GM12891 (cell line): ENCODE data around the gene TCTA. TPM values are rescaled to one million over a fixed set of nuclear protein-coding genes. Genes with fewer than 3 reads are reported as not detected.

ENCODE experiments used
- DNase-seq: peaks from one replicate; pipeline ENCODE4 v3.0.0; 2011; ENCODE audit warnings: low spot score; ENCODE audit not compliant: insufficient read length
- FAIRE-seq: peaks from 2 replicates; lab custom pipeline; 2011; peaks lifted over from hg19 to GRCh38; lab: Jason Lieb, UNC
- PAX5 ChIP-seq: IDR thresholded peaks from 2 replicates; pipeline ENCODE4 v1.6.1; 2011; ENCODE audit warnings: low read length, moderate library complexity, mild to moderate bottlenecking; ENCODE audit not compliant: insufficient read depth, severe bottlenecking
- POLR2A ChIP-seq: IDR thresholded peaks from 2 replicates; pipeline ENCODE4 v1.6.1; 2011; ENCODE audit warnings: low read depth, low read length, control low read depth
- POLR2AphosphoS5 ChIP-seq: IDR thresholded peaks from 2 replicates; pipeline ENCODE4 v1.6.1; 2011; ENCODE audit warnings: low read depth, low read length, control low read depth
- POU2F2 ChIP-seq: IDR thresholded peaks from 2 replicates; pipeline ENCODE4 v1.6.1; 2011; ENCODE audit warnings: low read depth, mild to moderate bottlenecking, control low read depth, low read length, moderate library complexity
- SPI1 ChIP-seq: IDR thresholded peaks from 2 replicates; pipeline ENCODE4 v1.6.1; 2011; ENCODE audit warnings: low read depth, low read length, control low read depth
- TAF1 ChIP-seq: IDR thresholded peaks from 2 replicates; pipeline ENCODE4 v1.6.1; 2011; ENCODE audit warnings: low read depth, low read length, control low read depth
- polyA plus RNA-seq: library from polyadenylated mRNA; unstranded; fragments of >200 nt; gene quantifications from one replicate; pipeline ENCODE4 v1.2.1, GENCODE V29; 2012; ENCODE audit warnings: low read depth, missing spikeins, inconsistent platforms; ENCODE audit not compliant: missing spikeins

TCTA gene, protein sequence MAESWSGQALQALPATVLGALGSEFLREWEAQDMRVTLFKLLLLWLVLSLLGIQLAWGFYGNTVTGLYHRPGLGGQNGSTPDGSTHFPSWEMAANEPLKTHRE
- polyA plus RNA-seq = 17.7 TPM

DNA sequence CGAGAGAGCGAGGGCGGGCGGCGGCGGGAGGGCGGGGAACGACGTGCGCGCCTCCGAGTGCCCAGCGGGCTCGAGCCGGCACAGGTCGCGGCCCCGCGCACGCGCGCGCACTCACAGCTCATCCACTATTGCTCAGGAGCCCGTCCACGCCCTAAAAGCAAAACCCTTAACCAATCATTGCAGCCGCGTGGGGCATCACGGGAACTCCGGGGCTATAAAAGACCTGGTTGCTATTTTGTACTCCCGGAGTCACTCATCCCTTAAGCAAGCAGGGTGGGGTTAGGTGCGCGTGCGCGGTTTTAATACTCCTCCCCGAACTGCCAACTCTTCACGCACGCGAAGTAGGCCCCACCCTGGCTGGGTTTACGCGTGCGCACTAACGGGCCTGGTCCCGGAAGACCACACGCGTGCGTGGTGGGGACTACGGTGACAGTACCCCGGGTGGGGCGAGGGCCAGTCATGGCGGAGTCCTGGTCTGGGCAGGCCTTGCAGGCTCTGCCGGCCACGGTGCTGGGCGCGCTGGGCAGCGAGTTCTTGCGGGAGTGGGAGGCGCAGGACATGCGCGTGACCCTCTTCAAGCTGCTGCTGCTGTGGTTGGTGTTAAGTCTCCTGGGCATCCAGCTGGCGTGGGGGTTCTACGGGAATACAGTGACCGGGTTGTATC is at the start of gene TCTA, which contains the start of gene RHOA:
Gene TCTA (plus strand): TSS at position 456 of the 664 bp plus-strand sequence. CDS start 4 bp downstream, at position 460.
Gene RHOA (minus strand): TSS at position 9 of the 664 bp plus-strand sequence. CDS start 36,387 bp downstream, outside the sequence.
- FAIRE-seq (peak; percentile 100), DNase-seq (peak; percentile 93)
- TF ChIP-seq POU2F2 (peak; percentile 67), POLR2AphosphoS5 (peak; percentile 98), POLR2A (peak; percentile 98), SPI1 (no peak), TAF1 (peak; percentile 86), PAX5 (no peak)

DNA sequence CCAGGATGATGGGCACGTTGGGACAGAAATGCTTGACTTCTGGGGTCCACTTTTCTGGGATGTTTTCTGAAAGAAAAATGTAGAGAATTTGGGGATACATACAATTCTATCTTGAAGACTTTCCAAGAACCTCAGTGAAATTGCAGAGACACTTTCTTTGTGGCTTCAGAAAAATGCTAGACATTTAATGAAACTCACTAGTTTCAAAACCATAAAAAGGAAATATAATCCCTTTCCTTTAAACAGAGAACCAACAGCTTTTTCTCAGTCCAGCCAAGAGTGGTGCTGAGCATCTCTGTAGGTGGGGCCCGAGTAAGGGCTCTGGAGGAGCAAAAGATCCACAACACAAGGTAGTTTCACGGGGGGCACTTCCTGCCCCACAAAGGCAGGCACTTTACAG is 49.7 kb upstream of the TCTA start:
- DNase-seq = no peak
- TF ChIP-seq POLR2A (no peak), POU2F2 (no peak), PAX5 (no peak), TAF1 (no peak), POLR2AphosphoS5 (no peak), SPI1 (no peak)
- no peak for FAIRE-seq

DNA sequence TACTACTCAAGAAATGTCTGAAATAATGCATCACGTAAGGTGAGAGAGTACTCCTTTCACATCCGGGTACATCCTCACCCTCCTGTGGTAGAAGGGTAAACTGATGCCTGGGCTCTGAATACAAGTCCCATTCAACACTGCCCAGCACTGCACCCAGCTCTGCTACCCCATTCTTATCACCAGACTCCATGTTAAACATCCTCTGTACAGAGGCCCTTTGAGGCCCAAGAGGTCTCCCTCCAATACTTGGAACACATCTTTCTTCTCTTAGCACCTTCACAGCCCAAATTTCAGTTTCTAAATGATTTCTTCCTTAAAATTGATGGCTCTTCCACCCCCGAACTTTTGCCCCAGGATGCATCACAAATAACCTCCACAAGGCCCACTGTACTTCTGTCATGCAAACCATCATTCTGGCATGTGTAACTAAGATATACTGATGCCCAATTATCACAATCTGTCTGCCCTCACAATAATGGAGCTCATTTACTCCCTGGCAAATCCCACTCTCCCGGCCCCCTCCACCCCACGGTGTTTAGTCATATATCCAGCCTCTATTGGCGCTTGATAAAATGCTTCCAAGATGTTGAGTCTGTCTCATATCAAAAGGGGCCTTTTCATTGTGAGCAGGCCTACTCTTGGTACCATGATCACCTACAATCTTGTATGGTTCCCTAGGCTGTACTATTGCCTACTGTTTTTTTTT is 41.5 kb upstream of the TCTA start:
- DNase-seq = no peak
- no peak for FAIRE-seq
- TF ChIP-seq POLR2AphosphoS5 (no peak), POU2F2 (no peak), TAF1 (no peak)

DNA sequence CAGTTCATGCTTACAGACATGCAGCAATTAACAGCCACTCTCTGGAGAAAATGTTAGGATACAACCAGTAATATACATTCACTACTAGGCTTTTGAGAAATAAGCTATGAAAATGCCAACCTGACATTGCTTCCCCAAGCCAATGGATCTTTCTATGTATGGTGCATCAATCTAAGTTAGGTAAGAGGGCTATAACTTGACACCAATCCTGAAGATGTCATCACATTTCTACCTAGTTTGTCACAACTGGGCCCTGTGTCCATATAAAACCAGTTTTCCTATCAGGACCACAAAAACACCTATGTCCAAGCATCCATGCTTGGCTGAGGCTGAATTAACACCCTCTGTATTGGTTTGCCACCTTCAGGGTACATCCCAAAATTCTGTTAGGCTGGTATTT is 40.3 kb upstream of the TCTA start:
- TF ChIP-seq POLR2A (no peak), POU2F2 (no peak), POLR2AphosphoS5 (no peak), SPI1 (no peak), PAX5 (no peak), TAF1 (no peak)
- DNase-seq (no peak), FAIRE-seq (no peak)

DNA sequence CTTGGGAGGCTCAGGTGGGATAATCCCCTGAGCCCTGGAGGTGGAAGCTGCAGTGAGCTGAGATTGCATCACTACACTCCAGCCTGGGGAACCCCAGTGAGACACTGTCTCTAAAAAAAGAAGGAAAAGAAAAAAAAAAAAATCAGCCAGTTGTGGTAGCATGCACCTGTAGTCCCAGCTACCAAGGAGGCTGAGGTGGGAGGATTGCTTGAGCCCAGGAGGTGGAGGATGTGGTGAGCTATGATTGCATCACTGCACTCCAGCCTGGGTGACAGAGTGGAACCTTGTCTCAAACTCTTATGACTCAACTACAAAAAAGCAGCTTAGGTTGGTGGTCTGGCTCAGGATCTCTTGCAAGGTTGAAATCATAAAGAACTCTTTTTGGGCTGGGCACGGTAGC is 34.7 kb upstream of the TCTA start:
- TF ChIP-seq PAX5 (peak; percentile 19), POU2F2 (no peak)
- DNase-seq = no peak

DNA sequence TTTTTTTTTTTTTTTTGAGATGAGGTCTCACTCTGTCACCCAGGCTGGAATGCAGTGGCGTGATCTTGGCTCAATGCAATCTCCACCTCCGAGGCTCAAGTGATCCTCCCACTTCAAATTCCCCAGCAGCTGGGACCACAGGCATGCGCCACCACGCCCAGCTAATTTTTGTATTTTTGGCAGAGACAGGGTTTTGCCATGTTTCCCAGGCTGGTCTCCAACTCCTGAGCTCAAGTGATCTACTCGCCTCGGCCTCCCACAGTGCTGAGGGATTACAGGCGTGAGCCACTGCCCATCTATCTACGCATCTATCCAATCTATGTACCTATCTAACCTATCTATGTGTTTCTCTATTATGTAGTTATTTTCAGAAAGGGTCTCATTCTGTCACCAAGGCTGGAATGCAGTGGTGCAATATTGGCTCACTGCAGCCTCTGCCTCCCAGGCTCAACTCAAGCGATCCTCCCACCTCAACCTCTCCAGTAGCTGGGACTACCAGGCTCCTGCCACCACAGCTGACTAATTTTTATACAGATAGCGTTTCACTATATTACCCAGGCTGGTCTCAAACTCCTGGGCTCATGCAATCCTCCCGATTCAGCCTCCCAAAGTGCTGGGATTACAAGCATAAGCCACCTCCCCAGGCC is 33.9 kb upstream of the TCTA start:
- FAIRE-seq (no peak), DNase-seq (no peak)
- TF ChIP-seq TAF1 (no peak), POU2F2 (no peak), PAX5 (no peak), POLR2AphosphoS5 (no peak)

More for the DNA sequence above, 34.7 kb upstream of the TCTA start:
- peak; percentile 41 for FAIRE-seq

DNA sequence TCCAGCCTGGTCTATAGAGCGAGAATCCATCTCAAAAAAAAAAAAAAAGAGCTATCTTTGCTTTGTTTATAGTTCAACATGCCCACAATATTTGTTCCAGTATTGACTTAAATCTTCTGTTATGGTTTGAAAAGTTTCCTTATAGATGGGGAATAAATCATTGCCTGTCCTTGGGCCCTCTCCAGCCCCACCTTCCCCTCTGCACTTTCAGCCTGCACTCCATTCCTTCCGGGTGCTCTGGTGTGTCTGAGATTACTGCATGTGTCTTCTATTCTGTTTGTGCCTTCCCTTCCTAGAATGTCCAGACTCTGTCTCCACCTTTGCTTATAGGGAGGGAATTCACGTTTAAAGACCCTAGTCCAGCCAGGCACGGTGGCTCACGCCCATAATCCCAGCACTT is 28.8 kb upstream of the TCTA start:
- FAIRE-seq (no peak), DNase-seq (no peak)
- TF ChIP-seq POLR2A (no peak), SPI1 (no peak), TAF1 (no peak), POU2F2 (no peak), PAX5 (no peak), POLR2AphosphoS5 (no peak)

DNA sequence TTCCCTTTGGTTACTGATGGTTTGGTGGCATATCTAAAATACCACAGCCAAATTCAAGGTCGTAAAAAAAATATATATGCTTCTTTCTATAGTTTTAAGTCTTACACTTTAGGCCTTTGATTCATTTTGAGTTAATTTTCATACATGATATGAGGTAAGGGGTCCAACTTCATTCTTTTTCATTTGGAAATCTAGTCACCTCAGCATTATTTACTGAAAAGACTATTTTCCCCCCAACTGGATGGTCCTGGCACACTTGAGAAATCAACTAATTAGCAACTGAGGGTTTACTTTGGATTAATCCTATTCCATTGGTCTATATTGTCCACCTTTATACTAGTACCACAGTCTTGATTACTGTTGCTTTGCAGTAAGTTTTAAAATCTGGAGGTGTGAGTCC is 26.6 kb upstream of the TCTA start:
- TF ChIP-seq TAF1 (no peak), POLR2A (no peak), POU2F2 (no peak), PAX5 (no peak), SPI1 (no peak), POLR2AphosphoS5 (no peak)
- DNase-seq (no peak), FAIRE-seq (no peak)

DNA sequence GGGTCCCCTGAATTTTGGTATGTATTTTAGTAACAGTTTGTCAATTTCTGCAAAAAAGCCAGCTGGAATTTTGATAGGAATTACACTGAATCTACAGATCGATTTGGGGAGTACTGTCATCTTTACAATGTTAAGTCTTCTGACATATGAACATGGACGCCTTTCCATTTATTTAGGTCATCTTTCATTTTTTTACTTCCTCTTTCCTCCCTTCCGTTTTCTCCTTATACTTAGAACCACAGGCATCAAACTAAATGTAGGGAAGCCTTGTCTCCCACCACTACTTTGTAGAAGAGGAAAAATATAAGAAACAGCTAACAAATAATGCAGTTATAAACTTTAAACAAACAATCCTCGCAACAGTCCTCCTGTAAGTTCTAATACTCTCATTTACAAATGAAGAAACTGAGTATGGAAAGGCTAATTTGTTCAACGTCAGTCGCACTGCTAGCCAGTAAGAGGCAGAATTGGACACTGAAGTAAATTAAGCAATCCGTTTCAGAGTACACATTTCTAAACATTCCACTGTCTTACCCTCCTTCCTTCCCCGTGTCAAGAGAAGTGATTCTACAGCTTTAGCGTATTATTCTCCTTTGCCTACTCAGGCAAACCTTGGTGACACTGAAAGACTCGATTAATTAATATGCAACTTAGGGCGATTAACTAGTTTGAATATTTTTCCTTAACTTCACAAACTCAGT is 26.0 kb upstream of the TCTA start:
- FAIRE-seq (no peak), DNase-seq (no peak)
- TF ChIP-seq POLR2AphosphoS5 (no peak), POLR2A (no peak), POU2F2 (no peak), PAX5 (no peak)
